SU-DHL-6 (cell line): ENCODE measurements around the gene KRT77.

Experiments used
- EZH2phosphoT487 ChIP-seq: fragments of 200-600 bp; sonication (generic), shearing (Covaris generic); conservative IDR thresholded peaks from 2 replicates; pipeline ENCODE4 v1.6.1; 2018; ENCODE audit warnings: mild to moderate bottlenecking, antibody characterized with exemption, low read length, moderate library complexity, mixed read lengths
- TF ChIP-seq, protein P1 (sequence below): fragments of 200-600 bp; sonication (generic); IDR thresholded peaks from one replicate; pipeline ENCODE4 v1.5.1; 2017; ENCODE audit warnings: antibody characterized with exemption, mild to moderate bottlenecking, low read length, moderate library complexity; ENCODE audit not compliant: insufficient read depth, poor library complexity, severe bottlenecking

DNA sequence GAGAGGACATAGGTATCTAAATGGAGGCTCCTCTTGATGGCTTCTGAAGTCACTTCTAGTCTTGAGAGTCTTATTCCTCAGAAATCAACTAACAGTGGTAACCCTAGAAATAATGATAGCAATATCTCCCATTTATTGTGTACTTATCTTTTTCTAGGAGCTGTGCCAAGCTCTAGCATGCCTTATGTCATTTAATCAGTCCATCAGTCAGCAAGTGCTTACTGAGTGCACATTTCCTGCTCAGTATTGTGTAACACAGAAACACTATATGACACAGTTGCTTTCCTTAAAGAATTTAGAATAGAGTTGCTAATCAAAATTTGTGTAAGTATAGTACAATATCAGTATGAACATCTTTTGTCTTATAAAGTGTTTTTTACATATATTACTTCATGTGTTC lies 37.3 kb upstream of the KRT77 start:
- TF ChIP-seq, protein P1, sequence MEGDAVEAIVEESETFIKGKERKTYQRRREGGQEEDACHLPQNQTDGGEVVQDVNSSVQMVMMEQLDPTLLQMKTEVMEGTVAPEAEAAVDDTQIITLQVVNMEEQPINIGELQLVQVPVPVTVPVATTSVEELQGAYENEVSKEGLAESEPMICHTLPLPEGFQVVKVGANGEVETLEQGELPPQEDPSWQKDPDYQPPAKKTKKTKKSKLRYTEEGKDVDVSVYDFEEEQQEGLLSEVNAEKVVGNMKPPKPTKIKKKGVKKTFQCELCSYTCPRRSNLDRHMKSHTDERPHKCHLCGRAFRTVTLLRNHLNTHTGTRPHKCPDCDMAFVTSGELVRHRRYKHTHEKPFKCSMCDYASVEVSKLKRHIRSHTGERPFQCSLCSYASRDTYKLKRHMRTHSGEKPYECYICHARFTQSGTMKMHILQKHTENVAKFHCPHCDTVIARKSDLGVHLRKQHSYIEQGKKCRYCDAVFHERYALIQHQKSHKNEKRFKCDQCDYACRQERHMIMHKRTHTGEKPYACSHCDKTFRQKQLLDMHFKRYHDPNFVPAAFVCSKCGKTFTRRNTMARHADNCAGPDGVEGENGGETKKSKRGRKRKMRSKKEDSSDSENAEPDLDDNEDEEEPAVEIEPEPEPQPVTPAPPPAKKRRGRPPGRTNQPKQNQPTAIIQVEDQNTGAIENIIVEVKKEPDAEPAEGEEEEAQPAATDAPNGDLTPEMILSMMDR = no peak
- TF ChIP-seq EZH2phosphoT487 = no peak
